Ovary (tissue), 9 donors: Measurements from ENCODE around the gene CLCN6. TPM values are rescaled to one million over a fixed set of nuclear protein-coding genes. Genes with fewer than 3 reads are reported as not detected.
A peak's percentile ranks its signal among the peaks of the same experiment; 100 is the strongest.

ENCODE experiments used
- DNase-seq, 5 donors: peaks; one replicate each; pipeline ENCODE4 v3.0.0-alpha.2; 2019 to 2020
- H3K27ac ChIP-seq, 2 donors: fragments of 200-600 bp; one replicate each; pipeline versions ENCODE4 v1.5.1 to v1.8.0; 2019 to 2022
- H3K27me3 ChIP-seq: fragments of 200-600 bp; one replicate; pipeline ENCODE4 v1.8.0; 2022
- H3K36me3 ChIP-seq: fragments of 200-600 bp; sonication (generic); one replicate; pipeline ENCODE4 v1.5.1; 2019
- H3K4me1 ChIP-seq: one replicate; pipeline ENCODE4 v1.8.1; 2013; ENCODE audit warnings: mild to moderate bottlenecking, moderate library complexity; ENCODE audit not compliant: insufficient read depth
- H3K4me3 ChIP-seq: fragments of 200-600 bp; sonication (generic); one replicate; pipeline ENCODE4 v1.5.1; 2017
- H3K9me3 ChIP-seq, 2 donors: fragments of 200-600 bp in 1 of 2; sonication (generic) in 1 of 2; one replicate each; pipeline versions ENCODE4 v1.5.1 to v1.8.1; 2013 to 2019; ENCODE audit warnings: mild to moderate bottlenecking in 1 of 2, moderate library complexity in 1 of 2
- EP300 ChIP-seq: sonication (generic); formaldehyde crosslinking; IDR thresholded peaks from one replicate; pipeline ENCODE4 v1.6.1; 2017; ENCODE audit warnings: antibody characterized with exemption
- POLR2A ChIP-seq: fragments of 450-650 bp; IDR thresholded peaks from one replicate; pipeline ENCODE4 v1.6.1; 2017; ENCODE audit warnings: antibody characterized with exemption, mild to moderate bottlenecking, moderate library complexity
- WGBS, 3 donors: extraction: QIAGEN DNeasy Blood & Tissue Kit in 1 of 3; methylation state at CpG; one replicate each; pipeline versions ENCODE4 v1.1.5 to v1.1.7; 2013 to 2017; 5-methylcytosine and 5-hydroxymethylcytosine counted together
- intact Hi-C, 4 donors: fragments of 100-400 bp; cut with DNase I; formaldehyde crosslinking; loops; one replicate each; pipeline versions ENCODE4 v1.11.0 to v1.15.1; 2022 to 2023
- polyA plus RNA-seq, 2 donors: library from polyadenylated mRNA; stranded (reverse); fragments of 200-250 nt in 1 of 2; fragments of 350-450 nt in 1 of 2; fragmentation: Illumina TruSeq in 1 of 2; extraction: RNeasy Lipid Tissue Mini Kit (QIAGEN cat#74804) in 1 of 2; gene quantifications; one replicate each; pipeline ENCODE4 v1.2.3, GENCODE V29; 2013 to 2014
- total RNA-seq, 7 donors: library from RNA; depleted of rRNA in 2 of 7; stranded (reverse); fragments of >200 nt in 2 of 7; fragmentation: NEBNext Ultra II Directional in 3 of 7; extraction: Animal tissue kit (Norgen Biotek cat#: 25700) in 3 of 7; gene quantifications; one replicate each; pipeline versions ENCODE4 v1.1.0 to v1.2.4, GENCODE V29; 2016 to 2023
- TF ChIP-seq, protein P1 (sequence below), 3 donors: fragments of 450-650 bp in 2 of 3; fragments of 200-600 bp in 1 of 3; IDR thresholded peaks; one replicate each; pipeline versions ENCODE4 v1.5.1 to v1.8.0; 2016 to 2022; ENCODE audit warnings: antibody characterized with exemption in 3 of 3, mild to moderate bottlenecking in 1 of 3
- donor health status: DM: no; HTN: no; CAD: no; lungs with moderate emphysema.
- donor health status: DM: no; HTN: no; CAD: no.
- donor health status: Bipolar disorder and iron deficiency.
- donor health status: DM: yes; HTN: yes; CAD: no.
- donor health status: DM: no; HTN: no; CAD: no.
- donor health status: DM: yes; HTN: yes; CAD: no.

Gene CLCN6
- total and polyA plus RNA-seq, 9 donors, result 11.7 to 39.7 (median 25.6) TPM

- TF ChIP-seq EP300 (no peak), POLR2A (no peak)
- TF ChIP-seq, protein P1, sequence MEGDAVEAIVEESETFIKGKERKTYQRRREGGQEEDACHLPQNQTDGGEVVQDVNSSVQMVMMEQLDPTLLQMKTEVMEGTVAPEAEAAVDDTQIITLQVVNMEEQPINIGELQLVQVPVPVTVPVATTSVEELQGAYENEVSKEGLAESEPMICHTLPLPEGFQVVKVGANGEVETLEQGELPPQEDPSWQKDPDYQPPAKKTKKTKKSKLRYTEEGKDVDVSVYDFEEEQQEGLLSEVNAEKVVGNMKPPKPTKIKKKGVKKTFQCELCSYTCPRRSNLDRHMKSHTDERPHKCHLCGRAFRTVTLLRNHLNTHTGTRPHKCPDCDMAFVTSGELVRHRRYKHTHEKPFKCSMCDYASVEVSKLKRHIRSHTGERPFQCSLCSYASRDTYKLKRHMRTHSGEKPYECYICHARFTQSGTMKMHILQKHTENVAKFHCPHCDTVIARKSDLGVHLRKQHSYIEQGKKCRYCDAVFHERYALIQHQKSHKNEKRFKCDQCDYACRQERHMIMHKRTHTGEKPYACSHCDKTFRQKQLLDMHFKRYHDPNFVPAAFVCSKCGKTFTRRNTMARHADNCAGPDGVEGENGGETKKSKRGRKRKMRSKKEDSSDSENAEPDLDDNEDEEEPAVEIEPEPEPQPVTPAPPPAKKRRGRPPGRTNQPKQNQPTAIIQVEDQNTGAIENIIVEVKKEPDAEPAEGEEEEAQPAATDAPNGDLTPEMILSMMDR (IDR thresholded peaks at IDR 0.05), result no peak
- H3K4me1 ChIP-seq, result no peaks in the 10 kb centered on the region
- peak; percentile 68 to 89 (median 81) for DNase-seq
- H3K9me3 ChIP-seq, result no peaks in the 10 kb centered on the region
- intact Hi-C loops, result loop anchor here in 1 of 4 donors (10.0 kb wide), 1 partner anchor 236 kb away; no protein-coding TSS in a partner anchor
- no peaks in the 10 kb centered on the region for H3K27me3 ChIP-seq
- H3K36me3 ChIP-seq, result no peaks in the 10 kb centered on the region
- H3K4me3 ChIP-seq, result no peak overlapping the region
- no peak overlapping the region for H3K27ac ChIP-seq
- WGBS, 3 donors, result 1 to 3% (median 2%) methylated on average over 45 to 53 of the region's 53 CpGs
Observed at GRCh38 chr1:11858968-11859871, 53.2 kb downstream of the CLCN6 start.

DNA sequence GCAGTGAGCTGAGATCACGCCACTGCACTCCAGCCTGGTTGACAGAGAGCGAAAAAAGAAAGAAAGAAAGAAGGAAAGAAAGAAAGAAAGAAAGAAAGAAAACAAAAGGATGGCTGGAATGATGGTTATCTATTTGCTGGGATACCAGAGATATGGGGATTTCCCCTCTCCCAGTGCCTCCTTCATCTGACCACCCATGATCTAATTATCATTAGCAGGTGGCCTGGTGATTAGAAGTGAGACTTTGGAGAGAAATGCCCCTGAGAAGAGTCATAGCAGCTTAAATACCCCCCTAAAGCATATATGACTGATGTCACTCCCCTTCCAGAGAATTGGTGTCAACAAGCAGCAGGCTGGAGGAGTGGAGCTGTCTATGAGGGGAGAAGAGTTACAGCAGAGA lies 54.1 kb downstream of the CLCN6 start:
- TF ChIP-seq POLR2A, result no peak
- TF ChIP-seq, protein P1 (IDR thresholded peaks at IDR 0.05), result no peak
- Histone ChIP-seq H3K27ac (no peak overlapping the region), H3K4me1 (no peaks in the 10 kb centered on the region), H3K4me3 (no peak overlapping the region), H3K36me3 (no peaks in the 10 kb centered on the region), H3K27me3 (no peaks in the 10 kb centered on the region), H3K9me3 (no peaks in the 10 kb centered on the region)
- 69 to 77% (median 71%) methylated on average over 2 of the region's 2 CpGs for WGBS, 3 donors
- DNase-seq, result no peak
- intact Hi-C loops, result no loop called here

- no peak overlapping the region for H3K27ac ChIP-seq
- H3K4me1 ChIP-seq, result no peaks in the 10 kb centered on the region
- intact Hi-C loops, result no loop called here
- no peaks in the 10 kb centered on the region for H3K27me3 ChIP-seq
- 63 to 77% (median 72%) methylated on average over 1 of the region's 1 CpG for WGBS, 3 donors
- H3K9me3 ChIP-seq, result no peaks in the 10 kb centered on the region
- H3K36me3 ChIP-seq, result no peaks in the 10 kb centered on the region
- no peak for TF ChIP-seq POLR2A
- TF ChIP-seq EP300, result no peak
- TF ChIP-seq, protein P1 (IDR thresholded peaks at IDR 0.05), result no peak
- no peak overlapping the region for H3K4me3 ChIP-seq
- no peak for DNase-seq
Observed at GRCh38 chr1:11860587-11860986, 54.6 kb downstream of the CLCN6 start.

GRCh38 chr1:11862890-11863289 lies 56.9 kb downstream of the CLCN6 start:
- no peak overlapping the region for H3K4me3 ChIP-seq
- intact Hi-C loops, result no loop called here
- DNase-seq, result no peak
- no peaks in the 10 kb centered on the region for H3K4me1 ChIP-seq
- TF ChIP-seq EP300 (no peak), POLR2A (no peak)
- TF ChIP-seq, protein P1 (IDR thresholded peaks at IDR 0.05), result no peak
- no peaks in the 10 kb centered on the region for H3K9me3 ChIP-seq
- no peak overlapping the region for H3K27ac ChIP-seq
- H3K36me3 ChIP-seq, result no peaks in the 10 kb centered on the region
- 43 to 50% (median 47%) methylated on average over 6 of the region's 6 CpGs for WGBS, 3 donors
- no peaks in the 10 kb centered on the region for H3K27me3 ChIP-seq
